ENCODE measurements around the gene SEPTIN11. TPM values are rescaled to one million over a fixed set of nuclear protein-coding genes. Genes with fewer than 3 reads are reported as not detected.

SEPTIN11 gene
- total RNA-seq, 4 donors from 2014 or later, result 74.1 to 144 (median 86.9) TPM

GRCh38 chr4:76964769-76965168, 15.2 kb downstream of the SEPTIN11 start:
- no peak for DNase-seq (ENCODE audit: extremely low spot score)
- Histone ChIP-seq H3K4me1 (no peaks in the 10 kb centered on the region), H3K4me3 (no peak overlapping the region), H3K9me3 (no peaks in the 10 kb centered on the region), H3K27ac (replicated peaks in 1 of 4) (no peak overlapping the region), H3K27me3 (no peaks in the 10 kb centered on the region), H3K36me3 (no peaks in the 10 kb centered on the region)
- intact Hi-C loops (cut with DNase I), result no loop called here
- TF ChIP-seq CTCF (IDR thresholded peaks at IDR 0.05), result no peak
- no peak for TF ChIP-seq EP300 (IDR thresholded peaks at IDR 0.05)
- WGBS, result 50% methylated on average over 1 of the region's 1 CpG

- DNase-seq (ENCODE audit: extremely low spot score), result no peak
- no peak overlapping the region for H3K27ac ChIP-seq (replicated peaks in 1 of 4)
- H3K4me3 ChIP-seq, result no peak overlapping the region
These were observed 16.5 kb downstream of the SEPTIN11 start for GRCh38 chr4:76965866-76966579.

GRCh38 chr4:76968937-76969336, 19.4 kb downstream of the SEPTIN11 start:
- peaks cover 0 to 3% (median 0%) of the 10 kb centered on the region in 4 donors for H3K4me1 ChIP-seq
- TF ChIP-seq POLR2A (IDR thresholded peaks at IDR 0.05; ENCODE audit: low read depth) (no peak), POLR2AphosphoS5 (IDR thresholded peaks at IDR 0.05) (no peak), EP300 (IDR thresholded peaks at IDR 0.05) (no peak), CTCF (IDR thresholded peaks at IDR 0.05) (no peak)
- H3K4me3 ChIP-seq, result no peak overlapping the region
- no peaks in the 10 kb centered on the region for H3K36me3 ChIP-seq
- H3K9me3 ChIP-seq, result no peaks in the 10 kb centered on the region
- DNase-seq (ENCODE audit: extremely low spot score), result no peak
- H3K27ac ChIP-seq (replicated peaks in 1 of 4), result no peak overlapping the region
- 91% methylated on average over 4 of the region's 4 CpGs for WGBS
- intact Hi-C loops (cut with DNase I), result no loop called here
- no peaks in the 10 kb centered on the region for H3K27me3 ChIP-seq

More at GRCh38 chr4:76965866-76966579, 16.5 kb downstream of the SEPTIN11 start:
- TF ChIP-seq POLR2A (IDR thresholded peaks at IDR 0.05; ENCODE audit: low read depth) (no peak), POLR2AphosphoS5 (IDR thresholded peaks at IDR 0.05) (no peak), EP300 (IDR thresholded peaks at IDR 0.05) (no peak), CTCF (IDR thresholded peaks at IDR 0.05) (no peak)
- Histone ChIP-seq H3K9me3 (no peaks in the 10 kb centered on the region), H3K4me1 (no peaks in the 10 kb centered on the region), H3K27me3 (no peaks in the 10 kb centered on the region), H3K36me3 (no peaks in the 10 kb centered on the region)
- intact Hi-C loops (cut with DNase I), result no loop called here
- 93% methylated on average over 2 of the region's 2 CpGs for WGBS

GRCh38 chr4:76969495-76969894, 19.9 kb downstream of the SEPTIN11 start:
- Histone ChIP-seq H3K27me3 (no peaks in the 10 kb centered on the region), H3K36me3 (no peaks in the 10 kb centered on the region), H3K27ac (replicated peaks in 1 of 4) (no peak overlapping the region), H3K4me1 (peaks cover 0 to 4% (median 3%) of the 10 kb centered on the region in 4 donors), H3K4me3 (no peak overlapping the region), H3K9me3 (no peaks in the 10 kb centered on the region)
- WGBS, result 90% methylated on average over 3 of the region's 3 CpGs
- intact Hi-C loops (cut with DNase I), result no loop called here
- DNase-seq (ENCODE audit: extremely low spot score), result no peak
- TF ChIP-seq POLR2A (IDR thresholded peaks at IDR 0.05; ENCODE audit: low read depth) (no peak), CTCF (IDR thresholded peaks at IDR 0.05) (no peak), EP300 (IDR thresholded peaks at IDR 0.05) (no peak), POLR2AphosphoS5 (IDR thresholded peaks at IDR 0.05) (no peak)
